ENCODE data around the gene SPIN2B. TPM values are rescaled to one million over a fixed set of nuclear protein-coding genes. Genes with fewer than 3 reads are reported as not detected.
A peak's percentile ranks its signal among the peaks of the same experiment; 100 is the strongest.
"Not testable (repeated sequence)": the region's sequence is repeated elsewhere in the genome, so short reads cannot be mapped to it uniquely, and the experiment has no call there.

The SPIN2B gene
- total and polyA plus RNA-seq, 9 of the 15 experiments (the other 6 are each of a cell fraction or from before 2014, with no cell fraction given), result 6.2 to 23.7 (median 15.2) TPM

GRCh38 chrX:57119416-57119815 is 1.9 kb downstream of the SPIN2B start:
- no peak for ATAC-seq
- Histone ChIP-seq H2AFZ (ENCODE audit: low read depth, low read length) (no peak overlapping the region), H3K79me2 (ENCODE audit: control insufficient read depth, insufficient read depth, low read length) (peaks cover 20% of the 10 kb centered on the region), H4K20me1 (replicated peaks; ENCODE audit: control insufficient read depth, insufficient read depth, low read length) (no peaks in the 10 kb centered on the region), H3K4me2 (ENCODE audit: insufficient read depth, low read length) (peak overlapping the region; percentile 18), H3K4me1 (replicated peaks in 1 of 2; ENCODE audit: control insufficient read depth in 2 of 2, insufficient read depth in 2 of 2, low read length in 2 of 2) (peaks cover 4 to 5% of the 10 kb centered on the region in 2 experiments; a peak in 4 of 5 replicates), H3K9me3 (replicated peaks; ENCODE audit: control insufficient read depth, insufficient read depth, low read depth, low read length) (no peaks in the 10 kb centered on the region), H3K4me3 (no peak overlapping the region), H3K27ac (ENCODE audit: extremely low read depth, low read depth, low read length) (no peak overlapping the region; the same call in 2 of the 3 replicates), H3K9ac (ENCODE audit: insufficient read depth in 1 of 2, low read depth in 2 of 2, low read length in 2 of 2) (no peak overlapping the region), H3K27me3 (ENCODE audit: control insufficient read depth in 2 of 2, insufficient read depth in 2 of 2, low read length in 2 of 2) (no peaks in the 10 kb centered on the region), H3K36me3 (ENCODE audit: control insufficient read depth, insufficient read depth, low read length) (peaks cover 10% of the 10 kb centered on the region; the same call in 2 of the 3 replicates), H3K9me1 (ENCODE audit: control insufficient read depth, insufficient read depth, low read length) (no peaks in the 10 kb centered on the region)
- BruUV-seq (replicated peaks), result no TSS peak
- ChIA-PET CTCF (ENCODE audit: low intra/inter-chr PET ratio) (no interaction called here), POLR2A (no interaction called here)
- in situ Hi-C loops (cut with MboI) (no loop called here), intact Hi-C loops (cut with micrococcal nuclease) (no loop called here)
- FAIRE-seq, result no peak
- DNase-seq (ENCODE audit: extremely low read depth in 1 of 4, low spot score in 3 of 4), result no peak
- no peak for TF ChIP-seq MAFF (IDR thresholded peaks at IDR 0.05; ENCODE audit: low read length)
- no peak for TF ChIP-seq MLX (CRISPR knock-in tag; conservative IDR thresholded peaks at IDR 0.05)
- no peak for TF ChIP-seq ZNF431 (CRISPR knock-in tag; IDR thresholded peaks at IDR 0.05)
- TF ChIP-seq HOXB6 (CRISPR knock-in tag; IDR thresholded peaks at IDR 0.05; ENCODE audit: borderline replicate concordance), result no peak
- TF ChIP-seq RHOXF2B (CRISPR knock-in tag; conservative IDR thresholded peaks at IDR 0.05), result no peak
- 29% methylated on average over 1 of the region's 1 CpG for WGBS (ENCODE audit: insufficient coverage, low coverage, missing lambda C conversion rate)

GRCh38 chrX:57117566-57117965 is 3.8 kb downstream of the SPIN2B start:
- Histone ChIP-seq H3K27ac (ENCODE audit: extremely low read depth, low read depth, low read length) (peak overlapping the region; percentile 52; the same call in 1 of the 3 replicates), H3K79me2 (ENCODE audit: control insufficient read depth, insufficient read depth, low read length) (peaks cover 17% of the 10 kb centered on the region), H3K36me3 (ENCODE audit: control insufficient read depth, insufficient read depth, low read length) (peaks cover 10% of the 10 kb centered on the region; the same call in 2 of the 3 replicates)
- CTCF ChIA-PET (ENCODE audit: low intra/inter-chr PET ratio); H4K20me1 ChIP-seq (replicated peaks; ENCODE audit: control insufficient read depth, insufficient read depth, low read length); H3K4me1 ChIP-seq (replicated peaks in 1 of 2; ENCODE audit: control insufficient read depth in 2 of 2, insufficient read depth in 2 of 2, low read length in 2 of 2); H3K9me3 ChIP-seq (replicated peaks; ENCODE audit: control insufficient read depth, insufficient read depth, low read depth, low read length); BruUV-seq (replicated peaks); DNase-seq (ENCODE audit: extremely low read depth in 1 of 4, low spot score in 3 of 4); H3K9me1 ChIP-seq (ENCODE audit: control insufficient read depth, insufficient read depth, low read length); H3K4me2 ChIP-seq (ENCODE audit: insufficient read depth, low read length); H3K9ac ChIP-seq (ENCODE audit: insufficient read depth in 1 of 2, low read depth in 2 of 2, low read length in 2 of 2); H2AFZ ChIP-seq (ENCODE audit: low read depth, low read length); H3K27me3 ChIP-seq (ENCODE audit: control insufficient read depth in 2 of 2, insufficient read depth in 2 of 2, low read length in 2 of 2); in situ Hi-C loops (cut with MboI); H3K4me3 ChIP-seq; intact Hi-C loops (cut with micrococcal nuclease): not testable (repeated sequence)
- POLR2A ChIA-PET, result interaction anchor here (0.6 kb wide), 1 partner anchor 16 kb away, joined by 3 read pairs; no protein-coding TSS in a partner anchor
- FAIRE-seq, result peak; percentile 91
- TF ChIP-seq NFE2 (IDR thresholded peaks at IDR 0.05; ENCODE audit: low read depth) (peak; percentile 42), MAFF (IDR thresholded peaks at IDR 0.05; ENCODE audit: low read length) (0 out of 2 replicates have a peak, but pooled peaks have one; percentile 3)
- WGBS (ENCODE audit: insufficient coverage, low coverage, missing lambda C conversion rate), result no CpG with 5 or more reads among the region's 4 CpGs
- peak; percentile 68 for ATAC-seq

All from K562 (cell line).